IPS-NIHi11 (cell line): ENCODE measurements around the gene PADI4.
A peak's percentile ranks its signal among the peaks of the same experiment; 100 is the strongest.

Experiments used
- DNase-seq: peaks from one replicate; pipeline ENCODE4 v3.0.0; 2012; ENCODE audit warnings: mixed read lengths, low spot score

Gene PADI4, protein sequence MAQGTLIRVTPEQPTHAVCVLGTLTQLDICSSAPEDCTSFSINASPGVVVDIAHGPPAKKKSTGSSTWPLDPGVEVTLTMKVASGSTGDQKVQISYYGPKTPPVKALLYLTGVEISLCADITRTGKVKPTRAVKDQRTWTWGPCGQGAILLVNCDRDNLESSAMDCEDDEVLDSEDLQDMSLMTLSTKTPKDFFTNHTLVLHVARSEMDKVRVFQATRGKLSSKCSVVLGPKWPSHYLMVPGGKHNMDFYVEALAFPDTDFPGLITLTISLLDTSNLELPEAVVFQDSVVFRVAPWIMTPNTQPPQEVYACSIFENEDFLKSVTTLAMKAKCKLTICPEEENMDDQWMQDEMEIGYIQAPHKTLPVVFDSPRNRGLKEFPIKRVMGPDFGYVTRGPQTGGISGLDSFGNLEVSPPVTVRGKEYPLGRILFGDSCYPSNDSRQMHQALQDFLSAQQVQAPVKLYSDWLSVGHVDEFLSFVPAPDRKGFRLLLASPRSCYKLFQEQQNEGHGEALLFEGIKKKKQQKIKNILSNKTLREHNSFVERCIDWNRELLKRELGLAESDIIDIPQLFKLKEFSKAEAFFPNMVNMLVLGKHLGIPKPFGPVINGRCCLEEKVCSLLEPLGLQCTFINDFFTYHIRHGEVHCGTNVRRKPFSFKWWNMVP

DNA sequence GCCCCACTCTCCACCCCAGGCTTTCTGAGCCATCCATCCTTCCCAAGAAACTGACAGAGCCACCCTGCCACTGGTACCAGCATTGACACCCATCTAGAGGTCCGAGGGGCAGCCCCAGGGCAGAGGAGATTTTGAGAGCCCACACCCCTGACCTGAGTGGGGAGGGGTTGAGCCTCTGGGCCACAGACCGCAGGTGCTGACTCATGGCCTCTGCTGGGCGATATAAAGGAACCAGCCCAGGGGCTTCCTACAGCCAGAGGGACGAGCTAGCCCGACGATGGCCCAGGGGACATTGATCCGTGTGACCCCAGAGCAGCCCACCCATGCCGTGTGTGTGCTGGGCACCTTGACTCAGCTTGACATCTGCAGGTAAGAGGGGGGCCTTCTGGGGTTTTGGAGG is at the start of gene PADI4:
Gene PADI4, plus strand, starts transcription at position 252 of the 400 bp plus-strand sequence. Its CDS starts 26 bp downstream, at position 278.
- DNase-seq, result no peak

DNA sequence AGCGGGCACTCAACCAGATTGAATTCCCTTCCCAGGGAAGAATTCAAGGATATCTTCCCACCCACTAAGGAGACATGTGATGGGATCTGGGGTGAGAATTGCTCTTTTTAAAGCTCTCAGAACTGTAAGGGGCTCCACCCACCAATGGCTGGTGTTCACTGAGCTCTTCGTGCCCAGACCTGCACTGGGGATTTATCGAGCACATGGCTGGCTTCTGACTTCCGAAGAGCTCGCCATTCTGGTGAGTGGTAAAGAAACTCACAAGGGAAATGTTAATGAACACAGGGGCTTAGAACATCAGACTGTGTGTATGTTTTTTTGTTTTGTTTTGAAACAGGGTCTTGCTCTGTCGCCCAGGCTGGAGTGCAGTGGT is 49.3 kb upstream of the PADI4 start:
- DNase-seq, result no peak

DNA sequence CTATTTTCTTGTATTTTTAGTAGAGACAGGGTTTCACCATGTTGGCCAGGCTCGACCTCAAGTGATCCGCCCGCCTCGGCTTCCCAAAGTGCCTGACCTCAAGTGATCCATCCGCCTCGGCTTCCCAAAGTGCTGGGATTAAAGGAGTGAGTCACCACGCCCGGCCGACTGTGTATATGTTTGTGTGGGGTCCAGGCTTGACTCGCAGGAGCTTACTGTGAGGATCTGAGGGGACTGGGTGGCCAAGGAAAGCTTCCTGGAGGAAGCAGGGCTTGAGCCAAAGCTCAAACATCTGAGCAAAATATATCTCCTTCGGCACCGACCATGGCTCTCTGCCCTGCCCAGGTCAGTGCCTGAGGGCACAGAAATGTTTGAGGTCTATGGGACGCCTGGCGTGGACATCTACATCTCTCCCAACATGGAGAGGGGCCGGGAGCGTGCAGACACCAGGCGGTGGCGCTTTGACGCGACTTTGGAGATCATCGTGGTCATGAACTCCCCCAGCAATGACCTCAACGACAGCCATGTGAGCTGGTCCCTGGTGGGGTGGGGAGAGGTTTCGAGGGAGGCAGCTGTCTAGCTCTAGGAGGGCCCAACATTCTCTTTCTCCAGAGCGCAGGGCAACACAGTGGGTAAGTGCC is 48.6 kb upstream of the PADI4 start:
- no peak for DNase-seq

DNA sequence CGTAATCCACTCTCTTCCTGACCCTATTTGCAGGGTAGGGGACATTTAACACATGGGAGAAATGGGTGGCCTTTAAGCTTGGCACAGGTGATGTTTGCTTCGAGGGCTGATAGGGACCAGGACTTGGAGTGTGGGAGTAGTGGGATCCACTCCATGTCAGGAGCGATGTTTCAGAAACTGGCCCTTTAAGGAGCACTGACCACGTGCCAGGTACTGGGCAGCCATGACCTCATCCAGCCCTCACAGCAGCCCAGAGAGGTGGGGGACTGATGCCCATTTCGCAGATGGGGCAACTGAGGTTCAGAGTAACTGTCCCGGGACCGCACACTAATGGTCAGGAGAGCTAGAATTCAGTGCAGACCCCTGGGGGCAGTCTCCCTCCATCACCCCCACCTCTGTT is 47.7 kb upstream of the PADI4 start:
- DNase-seq, result no peak

DNA sequence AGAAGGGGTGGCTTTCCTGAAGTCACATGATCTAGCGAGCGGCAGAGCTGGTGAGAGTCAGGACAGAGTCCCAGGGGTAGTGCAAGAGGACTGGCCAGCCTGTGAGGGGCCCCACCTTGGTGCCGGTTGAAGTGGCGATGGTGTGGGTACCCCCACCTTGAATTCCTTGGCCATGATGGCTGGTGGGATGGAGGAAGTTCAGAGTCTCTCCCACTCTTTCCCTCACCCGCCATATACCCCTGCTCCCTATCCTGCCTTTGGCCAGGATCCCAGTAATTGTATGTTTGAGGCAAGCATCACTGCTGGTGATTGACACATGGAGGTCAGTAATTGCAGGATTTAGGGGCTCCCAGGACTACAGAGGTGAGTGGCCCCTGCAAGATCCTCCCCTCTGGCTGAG is 47.3 kb upstream of the PADI4 start:
- DNase-seq, result no peak

DNA sequence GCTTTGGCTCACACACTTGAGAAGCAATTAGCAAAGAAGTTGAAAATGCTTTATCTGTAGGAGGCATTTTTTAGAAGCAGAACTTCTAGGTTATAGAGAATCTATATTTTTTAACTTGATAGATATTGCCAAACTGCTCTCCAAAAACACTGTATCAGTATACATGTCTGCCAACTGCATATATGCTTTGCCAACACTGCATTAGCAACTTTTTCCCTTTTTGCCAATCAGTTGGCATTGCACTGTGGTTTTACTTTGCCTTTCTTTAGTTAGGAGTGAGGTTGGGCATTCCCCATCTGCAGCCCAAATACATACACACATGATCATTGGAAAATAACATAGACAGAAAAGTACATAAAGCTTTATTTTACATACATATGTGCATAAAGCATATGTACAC is 44.1 kb upstream of the PADI4 start:
- no peak for DNase-seq

DNA sequence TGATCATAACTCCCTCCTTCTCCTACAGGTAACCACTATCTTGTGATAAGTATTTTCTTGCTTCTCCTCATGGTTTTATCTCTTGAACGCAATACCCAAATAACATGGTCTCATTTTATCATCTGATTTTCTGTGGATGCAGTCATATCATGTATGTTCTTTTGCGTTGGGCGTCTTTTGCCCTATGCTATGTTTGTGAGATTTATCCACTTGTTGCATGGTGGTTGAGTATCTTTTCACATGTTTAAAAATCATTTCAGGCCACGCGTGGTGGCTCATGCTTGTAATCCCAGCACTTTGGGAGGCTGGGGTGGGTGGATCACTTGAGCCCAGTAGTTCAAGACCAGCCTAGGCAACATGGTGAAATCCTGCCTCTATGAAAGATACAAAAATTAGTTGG is 43.5 kb upstream of the PADI4 start:
- no peak for DNase-seq

DNA sequence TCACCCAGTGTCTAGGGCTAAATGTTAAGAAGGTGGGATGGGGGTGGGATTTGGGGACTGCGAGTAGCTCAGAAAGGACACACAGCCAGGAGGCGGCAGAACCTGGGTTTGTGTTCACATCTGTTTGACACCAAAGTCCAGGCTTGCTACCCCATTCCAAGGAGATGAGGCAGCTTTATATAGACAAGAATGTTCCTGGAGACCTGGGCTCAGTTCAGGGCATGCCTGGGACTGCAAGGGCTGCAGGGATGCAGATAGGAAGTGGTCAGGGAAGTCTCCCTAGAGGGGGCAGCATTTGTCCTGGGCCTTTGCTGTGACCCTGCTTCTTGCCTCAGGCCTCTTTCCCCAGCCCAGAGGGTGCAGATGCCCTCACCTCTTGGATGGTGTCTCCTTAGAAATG is 42.8 kb upstream of the PADI4 start:
- peak; percentile 63 for DNase-seq

DNA sequence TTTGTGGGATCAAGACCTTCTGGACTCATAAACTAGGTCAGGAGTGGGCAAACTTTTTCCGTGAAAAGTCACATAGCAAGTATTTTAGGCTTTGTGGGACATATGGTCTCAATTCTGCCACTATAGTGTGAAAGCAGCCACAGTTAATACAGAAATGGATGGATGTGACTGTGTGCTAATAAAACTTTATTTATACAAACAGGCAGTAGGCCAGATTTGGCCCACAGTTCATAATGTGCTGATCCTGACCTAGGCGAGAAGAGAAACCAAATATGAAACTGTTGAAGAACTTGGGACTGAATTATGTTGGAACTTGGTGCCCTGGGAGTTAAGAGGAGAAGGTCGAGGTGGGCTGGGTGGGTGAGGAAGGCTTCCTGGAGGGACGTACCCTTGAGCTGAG is 42.0 kb upstream of the PADI4 start:
- DNase-seq, result no peak

DNA sequence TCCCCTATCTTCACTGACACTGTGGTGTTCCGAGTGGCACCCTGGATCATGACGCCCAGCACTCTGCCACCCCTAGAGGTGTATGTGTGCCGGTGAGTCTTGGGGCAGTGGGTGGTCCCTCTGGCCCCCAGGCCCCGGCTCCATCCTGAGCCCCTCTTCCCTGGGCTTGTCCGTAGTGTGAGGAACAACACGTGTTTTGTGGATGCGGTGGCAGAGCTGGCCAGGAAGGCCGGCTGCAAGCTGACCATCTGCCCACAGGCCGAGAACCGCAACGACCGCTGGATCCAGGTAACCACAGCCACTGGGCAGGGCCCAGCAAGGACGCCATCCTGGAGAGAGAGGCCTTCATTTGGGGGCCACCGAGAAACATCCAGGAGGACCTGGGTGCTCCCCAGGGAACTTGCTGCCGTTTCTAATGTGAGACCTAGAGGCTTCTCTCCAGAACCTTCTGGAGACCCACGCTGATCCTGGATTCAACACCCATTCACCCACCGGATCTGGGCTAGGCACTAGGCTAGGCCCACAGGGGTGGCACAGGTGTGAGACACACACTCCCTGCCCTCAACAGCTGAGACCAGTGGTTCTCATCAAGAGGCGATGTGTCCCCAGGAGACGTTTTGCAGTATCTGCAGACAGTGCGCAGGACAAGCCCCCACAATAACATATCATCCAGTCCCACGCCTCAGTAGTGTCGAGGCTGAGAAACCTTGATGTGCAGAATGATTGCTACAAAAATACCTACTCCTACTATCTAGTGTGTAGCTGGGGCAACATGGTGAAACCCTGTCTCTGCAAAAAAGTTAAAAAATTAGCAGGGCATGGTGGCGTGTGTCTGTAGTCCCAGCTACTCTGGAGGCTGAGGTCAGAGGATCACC is 36.9 kb upstream of the PADI4 start:
- DNase-seq, result no peak

DNA sequence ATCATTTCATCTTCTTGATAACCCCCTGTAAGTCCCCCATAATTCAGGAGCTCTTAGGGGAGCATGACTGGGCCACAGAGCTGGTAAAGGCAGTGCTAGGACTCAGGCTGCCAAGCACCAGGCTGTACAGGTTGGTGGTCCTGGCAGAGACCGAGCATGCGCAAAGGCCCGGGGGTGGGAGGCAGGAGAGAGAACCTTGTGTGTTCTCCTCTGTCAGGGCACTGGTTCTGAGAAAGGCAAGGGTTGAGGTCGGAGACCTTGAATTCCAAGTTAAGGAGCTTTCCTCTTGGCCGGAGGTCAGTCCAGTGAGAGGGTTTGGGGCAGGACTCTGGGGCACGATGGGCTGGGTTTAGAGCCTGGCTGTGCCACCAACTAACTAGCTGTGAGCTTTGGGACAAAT is 35.9 kb upstream of the PADI4 start:
- DNase-seq, result no peak

DNA sequence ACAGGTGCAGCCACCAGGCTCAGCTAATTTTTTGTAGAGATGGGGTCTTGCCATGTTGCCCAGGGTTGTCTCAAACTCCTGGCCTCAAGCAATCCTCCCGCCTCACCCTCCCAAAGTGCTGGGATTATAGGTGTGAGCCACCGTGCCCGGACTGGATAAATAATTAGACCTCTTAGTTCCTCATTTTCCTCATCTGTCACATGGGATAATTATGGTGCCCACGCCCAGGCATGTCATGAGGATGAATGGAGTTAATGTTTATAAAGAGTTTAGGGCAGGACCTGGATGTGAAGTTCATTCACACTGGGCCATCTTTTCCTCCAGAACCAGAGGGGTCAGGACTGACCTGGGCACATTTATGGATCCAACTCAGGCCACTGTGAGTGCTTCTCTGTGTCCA is 35.4 kb upstream of the PADI4 start:
- no peak for DNase-seq

DNA sequence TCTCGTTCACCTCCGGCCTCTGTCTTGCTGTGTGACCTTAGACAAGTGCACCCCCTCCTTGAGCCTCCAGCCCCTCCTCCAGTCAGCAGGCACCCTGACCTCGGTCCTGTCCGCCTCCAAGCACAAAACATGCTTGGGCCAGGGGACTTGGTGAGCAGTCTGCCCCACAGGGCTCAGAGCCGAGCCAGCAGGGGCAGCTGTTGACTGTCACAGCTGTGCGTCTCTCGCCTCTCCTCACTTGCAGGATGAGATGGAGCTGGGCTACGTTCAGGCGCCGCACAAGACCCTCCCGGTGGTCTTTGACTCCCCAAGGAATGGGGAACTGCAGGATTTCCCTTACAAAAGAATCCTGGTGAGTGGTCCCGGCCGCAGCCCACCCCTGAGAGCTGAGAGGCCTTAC is 34.9 kb upstream of the PADI4 start:
- DNase-seq, result no peak

DNA sequence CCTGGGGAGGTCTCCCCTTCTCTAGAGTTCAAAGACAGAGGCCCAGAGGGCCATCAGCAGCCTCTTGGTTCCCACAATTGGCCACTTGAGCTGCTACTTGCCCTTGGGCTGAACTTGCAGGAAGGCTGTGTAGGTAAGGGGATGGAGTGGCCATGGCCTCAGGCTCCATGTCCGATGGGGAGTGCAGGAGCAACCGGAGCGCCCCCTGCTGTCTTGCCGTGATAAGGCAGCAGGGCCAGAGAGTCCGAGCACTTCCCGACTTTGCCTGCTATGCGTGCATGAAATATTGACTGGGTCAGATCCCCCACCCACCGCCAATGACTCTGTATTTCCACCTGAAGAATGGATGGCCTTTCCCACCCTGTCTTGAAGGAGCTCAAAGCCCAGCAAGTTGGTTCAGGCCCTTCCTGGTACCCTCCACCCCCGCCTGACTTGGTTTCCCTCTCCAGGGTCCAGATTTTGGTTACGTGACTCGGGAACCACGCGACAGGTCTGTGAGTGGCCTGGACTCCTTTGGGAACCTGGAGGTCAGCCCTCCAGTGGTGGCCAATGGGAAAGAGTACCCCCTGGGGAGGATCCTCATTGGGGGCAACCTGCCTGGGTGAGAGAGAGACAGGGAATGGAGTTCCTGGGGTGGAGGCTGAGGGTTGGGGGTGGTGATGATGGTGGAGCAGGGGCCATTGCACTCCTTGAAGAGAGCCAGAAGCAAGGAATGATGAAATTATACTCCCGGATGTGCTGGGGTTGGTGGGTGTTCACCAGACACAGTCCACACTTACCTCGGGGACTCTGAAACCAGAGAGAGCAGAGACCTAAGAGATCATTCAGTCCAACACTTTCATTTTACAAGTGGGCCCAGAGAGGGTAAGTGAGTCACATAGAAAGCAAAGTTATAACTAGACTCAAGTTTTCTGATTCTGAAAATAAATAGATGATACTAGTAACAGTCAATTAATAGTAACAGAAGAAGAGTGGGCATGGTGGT is 33.5 kb upstream of the PADI4 start:
- peak; percentile 96 for DNase-seq

DNA sequence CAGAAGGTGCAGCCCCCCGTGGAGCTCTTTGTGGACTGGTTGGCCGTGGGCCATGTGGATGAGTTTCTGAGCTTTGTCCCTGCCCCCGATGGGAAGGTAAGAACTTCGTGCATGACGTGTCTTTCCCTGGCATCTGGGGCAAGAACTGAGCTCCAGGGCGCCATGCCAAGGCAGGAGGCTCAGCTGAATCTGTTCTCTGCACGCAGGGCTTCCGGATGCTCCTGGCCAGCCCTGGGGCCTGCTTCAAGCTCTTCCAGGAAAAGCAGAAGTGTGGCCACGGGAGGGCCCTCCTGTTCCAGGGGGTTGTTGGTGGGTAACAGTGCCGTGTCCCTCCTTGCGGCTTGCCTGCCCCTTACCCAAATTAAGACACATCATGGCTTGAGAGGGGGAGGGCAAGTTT is 31.4 kb upstream of the PADI4 start:
- no peak for DNase-seq

DNA sequence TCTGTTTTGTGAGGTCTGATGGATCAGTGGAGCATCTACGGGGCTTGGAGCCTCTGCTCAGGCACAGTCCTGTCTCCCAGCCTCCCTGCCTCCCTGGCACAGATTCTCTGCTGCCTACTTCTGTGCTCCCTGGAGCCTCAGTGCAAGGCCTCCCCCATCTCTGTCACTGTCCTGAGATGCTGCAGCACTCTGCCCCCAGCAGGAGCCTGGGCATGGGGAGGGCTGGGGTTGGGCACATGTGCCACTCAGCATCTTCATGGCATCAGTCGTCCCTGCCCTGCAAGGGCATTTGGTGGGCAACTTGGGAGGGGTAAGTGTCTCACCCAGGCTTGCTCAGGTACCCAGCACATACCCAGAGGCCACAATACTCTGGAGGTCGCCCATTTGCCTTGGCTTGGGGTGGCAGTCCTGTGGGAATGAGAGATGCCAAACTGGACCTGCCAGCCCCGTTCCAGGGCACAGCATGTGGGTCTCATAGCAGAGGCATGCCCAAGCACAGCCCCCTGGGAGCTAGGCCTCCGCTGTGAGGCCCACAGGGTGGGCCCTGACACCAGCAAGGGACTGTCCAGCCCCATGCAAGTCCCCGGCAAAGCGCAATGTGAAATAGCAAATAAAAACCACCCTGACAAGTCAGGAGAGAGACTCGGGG is 30.4 kb upstream of the PADI4 start:
- DNase-seq, result no peak

DNA sequence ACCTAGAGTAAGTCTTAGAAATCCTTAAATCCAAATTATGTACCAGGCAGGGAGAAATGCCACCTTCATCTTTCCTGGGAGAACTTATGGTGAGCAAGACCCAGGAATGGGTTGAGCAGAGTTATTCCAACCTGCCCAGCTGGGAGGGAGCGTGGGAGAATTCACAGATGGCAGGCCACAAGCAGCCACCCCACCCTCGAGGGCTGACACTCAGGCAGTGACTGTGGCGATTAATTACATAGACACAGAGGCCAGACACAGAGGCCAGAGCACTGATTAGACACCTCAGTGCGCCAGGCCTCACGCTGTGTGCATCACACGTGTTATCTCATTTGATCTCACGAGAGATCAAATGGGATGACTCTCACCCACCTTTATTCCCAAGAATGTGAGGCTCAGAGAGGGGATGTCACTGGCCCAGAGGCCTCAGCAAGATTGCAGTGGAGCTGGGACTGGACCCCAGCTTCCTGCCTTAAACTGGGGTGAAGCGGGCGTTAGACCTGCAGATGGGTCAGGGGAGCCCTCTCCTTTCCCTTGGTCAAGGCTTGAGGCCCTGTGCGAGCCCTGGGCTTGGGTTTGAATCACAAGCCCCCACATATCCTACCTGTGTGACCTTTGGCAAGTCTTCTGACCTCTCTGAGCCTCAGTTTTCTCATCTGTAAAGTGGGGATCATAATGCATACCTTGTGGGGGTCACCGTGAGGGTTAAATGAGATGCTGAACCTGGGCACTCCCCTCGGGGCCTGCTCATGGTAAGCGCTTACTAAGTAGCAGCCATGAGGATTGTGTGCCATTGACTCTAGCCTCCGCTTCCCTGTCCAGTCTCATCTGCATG is 28.8 kb upstream of the PADI4 start:
- DNase-seq, result no peak

DNA sequence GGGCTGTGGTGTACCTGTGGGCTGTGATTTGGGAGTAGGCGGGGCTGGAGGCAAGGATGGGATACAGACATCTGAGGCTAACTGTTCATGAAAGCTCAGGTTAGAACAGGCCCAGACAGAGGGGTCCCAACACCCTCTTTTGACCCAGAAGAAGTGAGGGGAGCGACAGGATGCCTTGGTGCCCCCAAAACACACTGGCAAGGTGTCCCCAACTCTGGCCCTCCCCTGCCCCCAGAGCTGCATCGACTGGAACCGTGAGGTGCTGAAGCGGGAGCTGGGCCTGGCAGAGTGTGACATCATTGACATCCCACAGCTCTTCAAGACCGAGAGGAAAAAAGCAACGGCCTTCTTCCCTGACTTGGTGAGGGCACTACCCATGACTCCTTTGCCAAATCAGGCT is 27.6 kb upstream of the PADI4 start:
- no peak for DNase-seq

DNA sequence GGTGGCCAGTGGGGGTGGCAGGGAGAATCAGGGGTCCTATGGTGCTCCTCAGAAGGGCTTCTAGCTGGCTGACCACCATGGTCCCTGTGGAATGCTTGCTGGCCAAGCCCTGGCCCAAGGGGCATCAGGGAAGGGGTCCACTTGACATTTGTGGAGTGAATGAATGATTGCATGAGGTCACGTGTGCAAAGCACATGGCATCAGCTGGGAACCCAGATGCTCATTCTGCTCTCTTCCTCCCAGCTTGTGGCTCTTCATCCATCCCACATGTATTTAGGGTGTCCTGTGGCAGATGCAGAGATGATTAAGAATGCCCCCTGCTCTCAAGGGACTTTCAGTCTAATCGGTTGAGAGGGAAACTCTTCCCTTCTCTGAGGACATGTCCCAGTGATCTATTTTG is 27.1 kb upstream of the PADI4 start:
- DNase-seq, result no peak

DNA sequence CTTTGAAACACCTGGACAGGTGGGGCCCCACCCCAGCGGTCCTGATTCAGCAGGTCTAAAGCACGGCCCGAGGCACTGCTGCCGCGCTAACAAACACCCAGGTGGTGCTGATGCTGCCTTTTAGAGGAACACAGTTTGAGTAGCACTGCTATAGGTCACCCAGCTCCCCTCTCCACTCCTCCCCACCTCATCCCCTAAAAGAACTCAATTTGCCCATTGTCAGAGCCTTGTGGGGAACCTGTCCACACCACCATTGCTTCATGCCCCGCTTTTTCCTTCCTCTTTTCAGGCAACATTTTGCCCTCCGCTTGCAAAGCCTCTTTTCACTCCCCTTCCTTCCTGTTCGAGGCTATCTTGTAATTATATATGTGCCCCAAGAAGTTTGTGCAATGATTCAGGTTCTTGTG is 26.2 kb upstream of the PADI4 start:
- DNase-seq, result no peak
